ENCODE data around the gene PLAAT3. TPM values are rescaled to one million over a fixed set of nuclear protein-coding genes. Genes with fewer than 3 reads are reported as not detected.

The PLAAT3 gene
- total RNA-seq, 2 donors from 2014 or later, result 22.6 to 55.0 TPM

DNA sequence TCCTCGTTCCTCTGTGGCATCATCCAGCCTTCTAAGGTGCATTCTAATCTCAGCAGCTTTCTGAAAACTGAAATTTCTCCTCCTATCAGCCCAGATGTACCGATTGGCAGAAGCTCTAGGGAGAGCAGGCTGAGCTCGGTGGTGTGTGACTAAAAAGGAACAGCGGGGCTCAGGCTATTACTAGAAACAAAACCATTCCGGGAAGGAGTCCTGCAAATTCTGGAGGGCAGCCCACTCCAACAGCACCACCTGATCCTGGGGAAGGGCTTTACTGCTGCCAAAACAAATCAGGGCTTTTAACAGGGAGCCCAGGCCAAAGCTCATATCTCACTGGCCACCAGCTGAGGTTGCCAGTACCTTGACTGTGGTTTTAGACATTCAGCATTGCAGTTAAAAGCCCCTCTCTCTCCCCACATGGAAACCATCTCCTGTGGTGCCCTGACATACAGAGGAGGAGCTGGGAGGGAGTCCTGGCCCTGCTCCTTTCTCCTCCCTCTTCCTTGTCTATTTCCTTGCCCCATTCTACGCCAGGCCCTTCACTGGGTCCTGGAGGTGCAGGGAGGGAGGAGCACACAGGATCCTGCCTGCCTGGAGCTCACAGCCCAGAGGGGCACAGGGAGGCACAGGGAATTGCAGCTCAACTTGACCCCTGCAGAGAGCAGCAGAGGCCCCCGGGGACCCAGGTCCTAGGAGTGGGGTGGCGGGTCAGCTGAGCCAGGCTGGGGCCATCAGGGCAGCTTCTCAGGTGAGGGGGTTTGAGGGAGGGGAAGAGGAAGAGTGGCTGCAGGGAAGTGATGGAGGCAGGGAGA, 76.7 kb downstream of the PLAAT3 start:
- Histone ChIP-seq H3K4me3 (peak overlapping the region in 1 of 2 donors; percentile 4), H3K4me1 (peaks cover 25% of the 10 kb centered on the region), H3K36me3 (replicated peaks in 1 of 2; ENCODE audit: insufficient read depth in 1 of 2, low read depth in 2 of 2) (no peaks in the 10 kb centered on the region), H3K27me3 (no peaks in the 10 kb centered on the region), H3K27ac (peak overlapping the region; percentile 18 to 84 (median 70)), H3K9me3 (no peaks in the 10 kb centered on the region)
- DNase-seq (peak; percentile 65 to 86 (median 76)), ATAC-seq (peak; percentile 80)
- peak in 1 of 3 donors; percentile 52 for TF ChIP-seq POLR2A (IDR thresholded peaks at IDR 0.05)
- TF ChIP-seq, protein P1, sequence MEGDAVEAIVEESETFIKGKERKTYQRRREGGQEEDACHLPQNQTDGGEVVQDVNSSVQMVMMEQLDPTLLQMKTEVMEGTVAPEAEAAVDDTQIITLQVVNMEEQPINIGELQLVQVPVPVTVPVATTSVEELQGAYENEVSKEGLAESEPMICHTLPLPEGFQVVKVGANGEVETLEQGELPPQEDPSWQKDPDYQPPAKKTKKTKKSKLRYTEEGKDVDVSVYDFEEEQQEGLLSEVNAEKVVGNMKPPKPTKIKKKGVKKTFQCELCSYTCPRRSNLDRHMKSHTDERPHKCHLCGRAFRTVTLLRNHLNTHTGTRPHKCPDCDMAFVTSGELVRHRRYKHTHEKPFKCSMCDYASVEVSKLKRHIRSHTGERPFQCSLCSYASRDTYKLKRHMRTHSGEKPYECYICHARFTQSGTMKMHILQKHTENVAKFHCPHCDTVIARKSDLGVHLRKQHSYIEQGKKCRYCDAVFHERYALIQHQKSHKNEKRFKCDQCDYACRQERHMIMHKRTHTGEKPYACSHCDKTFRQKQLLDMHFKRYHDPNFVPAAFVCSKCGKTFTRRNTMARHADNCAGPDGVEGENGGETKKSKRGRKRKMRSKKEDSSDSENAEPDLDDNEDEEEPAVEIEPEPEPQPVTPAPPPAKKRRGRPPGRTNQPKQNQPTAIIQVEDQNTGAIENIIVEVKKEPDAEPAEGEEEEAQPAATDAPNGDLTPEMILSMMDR (IDR thresholded peaks at IDR 0.05), result no peak
- intact Hi-C loops (cut with DNase I), result no loop called here
- WGBS, 2 donors, result 27 to 32% methylated on average over 7 to 8 of the region's 8 CpGs

DNA sequence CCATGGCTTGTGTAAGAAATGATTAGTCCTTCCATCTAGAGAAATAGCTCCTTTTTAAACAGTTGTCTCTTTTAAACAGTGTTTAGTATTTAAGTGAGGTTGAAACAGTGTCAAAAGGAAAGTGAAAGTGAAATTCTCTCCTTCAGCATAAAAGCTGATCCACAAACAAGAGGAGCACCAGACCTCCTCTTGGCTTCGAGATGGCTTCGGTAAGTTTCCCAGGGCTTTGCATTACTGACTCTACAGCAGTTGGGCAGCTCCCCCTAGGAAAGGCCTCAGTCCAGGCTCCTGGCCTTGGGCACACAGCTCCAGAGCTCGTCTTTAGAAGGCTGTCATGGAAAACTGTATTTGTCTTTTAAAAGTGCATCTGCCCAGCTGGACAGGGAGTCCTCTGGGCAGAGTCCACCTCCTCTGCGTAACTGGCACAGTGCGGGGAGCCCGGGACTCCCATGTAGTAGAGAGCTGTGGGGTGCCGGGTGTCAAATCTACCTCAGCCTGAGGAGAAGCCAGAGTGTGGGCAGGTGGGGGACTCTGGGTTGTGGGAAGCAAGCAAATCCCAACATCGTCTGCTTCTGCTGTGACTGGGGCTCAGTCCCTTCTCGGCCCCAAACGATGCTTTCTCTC, 77.5 kb downstream of the PLAAT3 start, which contains the start of gene PLAAT4:
Gene PLAAT4, plus strand, starts transcription at position 140 of the 624 bp plus-strand sequence. Its CDS starts 61 bp downstream, at position 201.
- no peak for TF ChIP-seq POLR2A (IDR thresholded peaks at IDR 0.05)
- TF ChIP-seq, protein P1 (IDR thresholded peaks at IDR 0.05), result no peak

DNA sequence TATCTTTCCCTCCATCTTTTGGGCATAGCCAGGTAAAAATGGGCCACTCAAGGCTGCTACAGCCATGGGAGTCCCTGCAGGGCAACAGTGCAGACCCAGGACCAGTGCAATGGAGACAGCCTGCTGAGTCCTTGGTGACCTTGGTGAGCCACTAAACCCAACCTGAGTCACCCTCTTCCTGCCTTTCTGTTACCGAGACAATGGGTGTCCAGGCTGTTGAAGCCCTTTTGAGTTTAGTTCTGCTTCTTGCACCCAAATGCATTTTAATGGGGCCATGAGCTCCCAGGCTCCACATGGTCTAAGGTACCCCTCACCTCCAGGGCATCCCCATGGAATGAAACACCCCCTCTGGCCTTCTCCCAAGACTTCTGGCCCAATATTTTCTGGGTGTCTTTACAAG, 78.5 kb downstream of the PLAAT3 start:
- intact Hi-C loops (cut with DNase I), result no loop called here
- H3K9me3 ChIP-seq, result no peaks in the 10 kb centered on the region
- TF ChIP-seq, protein P1 (IDR thresholded peaks at IDR 0.05), result no peak
- no peak for TF ChIP-seq POLR2A (IDR thresholded peaks at IDR 0.05)
- H3K4me3 ChIP-seq, result no peak overlapping the region
- no peaks in the 10 kb centered on the region for H3K27me3 ChIP-seq
- H3K4me1 ChIP-seq, result peaks cover 25% of the 10 kb centered on the region
- ATAC-seq, result no peak
- no peaks in the 10 kb centered on the region for H3K36me3 ChIP-seq (replicated peaks in 1 of 2; ENCODE audit: insufficient read depth in 1 of 2, low read depth in 2 of 2)
- WGBS, 2 donors, result 72 to 90% methylated on average over 1 of the region's 1 CpG
- no peak overlapping the region for H3K27ac ChIP-seq
- DNase-seq, result no peak

More for the DNA sequence above, 77.5 kb downstream of the PLAAT3 start, which contains the start of gene PLAAT4:
- 21 to 28% methylated on average over 10 of the region's 10 CpGs for WGBS, 2 donors
- intact Hi-C loops (cut with DNase I), result no loop called here
- no peaks in the 10 kb centered on the region for H3K27me3 ChIP-seq
- peak; percentile 51 for ATAC-seq
- peak; percentile 18 to 50 (median 40) for DNase-seq
- H3K27ac ChIP-seq, result peak within 1 kb of the TSS; percentile 18 to 84 (median 70)
- peak within 1 kb of the TSS; percentile 0 to 4 for H3K4me3 ChIP-seq
- H3K36me3 ChIP-seq (replicated peaks in 1 of 2; ENCODE audit: insufficient read depth in 1 of 2, low read depth in 2 of 2), result no peaks in the 10 kb centered on the region
- peaks cover 25% of the 10 kb centered on the region for H3K4me1 ChIP-seq
- H3K9me3 ChIP-seq, result no peaks in the 10 kb centered on the region

DNA sequence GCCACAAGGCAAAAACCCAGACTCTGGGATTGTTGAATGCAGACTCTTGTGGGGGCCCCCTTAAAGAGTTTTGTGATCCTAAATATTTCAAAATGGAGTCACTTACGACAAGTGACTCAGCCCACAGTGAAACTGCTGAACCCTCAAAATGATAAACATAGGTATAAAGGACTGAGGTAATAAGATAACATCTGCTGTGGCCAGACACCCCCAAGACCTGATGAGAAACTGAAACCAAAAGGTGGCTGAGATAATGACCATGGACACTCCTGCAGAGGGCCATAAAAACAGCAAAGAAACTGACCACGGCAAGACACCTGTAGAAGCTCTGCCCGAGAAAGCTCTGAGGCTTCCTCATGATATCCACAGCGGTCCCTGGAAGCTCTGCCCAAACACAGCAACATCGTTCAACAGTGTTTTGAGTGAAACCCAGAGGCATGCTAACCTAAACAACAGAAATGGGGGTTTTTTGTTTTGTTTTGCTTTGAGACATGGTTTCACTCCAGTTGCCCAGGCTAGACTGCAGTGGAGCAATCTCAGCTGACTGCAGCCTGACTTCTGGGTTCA, 79.3 kb downstream of the PLAAT3 start:
- Histone ChIP-seq H3K4me1 (peaks cover 25% of the 10 kb centered on the region), H3K9me3 (no peaks in the 10 kb centered on the region), H3K36me3 (replicated peaks in 1 of 2; ENCODE audit: insufficient read depth in 1 of 2, low read depth in 2 of 2) (no peaks in the 10 kb centered on the region), H3K27me3 (no peaks in the 10 kb centered on the region), H3K4me3 (no peak overlapping the region), H3K27ac (no peak overlapping the region)
- no peak for DNase-seq
- no peak for ATAC-seq
- TF ChIP-seq, protein P1 (IDR thresholded peaks at IDR 0.05), result no peak
- no peak for TF ChIP-seq POLR2A (IDR thresholded peaks at IDR 0.05)
- WGBS, 2 donors, result 85 to 94% methylated on average over 5 of the region's 5 CpGs
- intact Hi-C loops (cut with DNase I), result no loop called here
